CD4-positive, alpha-beta T cell (primary cell): ENCODE results near the gene IL17RA. TPM values are rescaled to one million over a fixed set of nuclear protein-coding genes. Genes with fewer than 3 reads are reported as not detected.

Experiments used
- ATAC-seq: fragments of 200-7000 bp; cut with Tn5 transposase; one replicate; pipeline ENCODE4 v1.10.0; 2022; ENCODE audit warnings: mild to moderate bottlenecking; ENCODE audit not compliant: poor library complexity
- CTCF ChIA-PET: fragments of 350-600 bp; sonication (Branson Sonifier 250); formaldehyde crosslinking; loops from one replicate; lab custom pipeline; 2021; ENCODE audit warnings: antibody characterized with exemption, inconsistent platforms; lab: Charles Lee
- POLR2A ChIA-PET: fragments of 350-600 bp; sonication (Branson Sonifier 250); formaldehyde crosslinking; loops from one replicate; lab custom pipeline; 2021; ENCODE audit warnings: antibody characterized with exemption, inconsistent platforms; lab: Charles Lee
- DNase-seq, 14 experiments: peaks; one replicate each; pipeline ENCODE4 v3.0.0-alpha.2; 2013 to 2020; ENCODE audit warnings: mixed read lengths in 2 of 14
- H3K27ac ChIP-seq, 2 donors: one replicate each; pipeline versions ENCODE4 v1.5.1 to v1.7.0; 2013; ENCODE audit warnings: low read length in 2 of 2, low read depth in 1 of 2, mild to moderate bottlenecking in 1 of 2
- H3K27me3 ChIP-seq, 2 experiments: 1 replicate in 1 of 2; 2 replicates in 1 of 2; pipeline versions ENCODE4 v1.6.1 to v1.7.0; 2013; ENCODE audit warnings: low read length in 2 of 2, control low read depth in 1 of 2, mild to moderate bottlenecking in 1 of 2, moderate library complexity in 1 of 2; ENCODE audit not compliant: insufficient read depth in 2 of 2, control insufficient read depth in 1 of 2
- H3K36me3 ChIP-seq: one replicate; pipeline ENCODE4 v1.6.1; 2013; ENCODE audit warnings: low read length, control low read depth; ENCODE audit not compliant: insufficient read depth
- H3K4me1 ChIP-seq: one replicate; pipeline ENCODE4 v1.6.1; 2013; ENCODE audit warnings: low read length, control low read depth; ENCODE audit not compliant: insufficient read depth
- H3K4me3 ChIP-seq: one replicate; pipeline ENCODE4 v1.5.1; 2013; ENCODE audit warnings: mild to moderate bottlenecking, low read length, moderate library complexity
- H3K9me3 ChIP-seq, 2 experiments: 1 replicate in 1 of 2; 2 replicates in 1 of 2; pipeline versions ENCODE4 v1.6.1 to v1.7.0; 2013; ENCODE audit warnings: low read length in 2 of 2, mild to moderate bottlenecking in 2 of 2, control low read depth in 1 of 2, moderate library complexity in 1 of 2; ENCODE audit not compliant: control insufficient read depth in 1 of 2, insufficient read depth in 1 of 2
- H3K27ac Mint-ChIP-seq: one replicate; pipeline ENCODE4 v1.8.0; 2020; ENCODE audit warnings: mixed read lengths
- H3K27me3 Mint-ChIP-seq: one replicate; pipeline ENCODE4 v1.8.0; 2021; ENCODE audit warnings: mixed read lengths
- H3K36me3 Mint-ChIP-seq: one replicate; pipeline ENCODE4 v1.8.0; 2021; ENCODE audit warnings: low read depth, mixed read lengths
- H3K4me1 Mint-ChIP-seq: one replicate; pipeline ENCODE4 v1.8.0; 2021; ENCODE audit warnings: low read depth, mixed read lengths
- H3K4me3 Mint-ChIP-seq: one replicate; pipeline ENCODE4 v1.8.0; 2020; ENCODE audit warnings: mild to moderate bottlenecking, mixed read lengths
- H3K9me3 Mint-ChIP-seq: one replicate; pipeline ENCODE4 v1.8.0; 2020; ENCODE audit warnings: mixed read lengths
- intact Hi-C, 2 experiments: fragments of 100-400 bp; cut with DNase I in 1 of 2; cut with micrococcal nuclease in 1 of 2; formaldehyde crosslinking; loops; one replicate each; pipeline versions ENCODE4 v1.15.1 to v1.9.0; 2023 to 2025; cut with DNase I, micrococcal nuclease
- total RNA-seq, 174 experiments: library from RNA in 2 of 174; stranded (reverse) in 2 of 174; gene quantifications; one replicate each; pipeline ENCODE4 v1.2.3 and lab custom pipeline; 2021 to 2026
- TF ChIP-seq, protein P1 (sequence below): fragments of 200-600 bp; IDR thresholded peaks from one replicate; pipeline ENCODE4 v1.8.0; 2022; ENCODE audit warnings: antibody characterized with exemption, mild to moderate bottlenecking

IL17RA gene
- total RNA-seq, 2 experiments from 2014 or later, result 23.2 to 24.3 TPM

DNA sequence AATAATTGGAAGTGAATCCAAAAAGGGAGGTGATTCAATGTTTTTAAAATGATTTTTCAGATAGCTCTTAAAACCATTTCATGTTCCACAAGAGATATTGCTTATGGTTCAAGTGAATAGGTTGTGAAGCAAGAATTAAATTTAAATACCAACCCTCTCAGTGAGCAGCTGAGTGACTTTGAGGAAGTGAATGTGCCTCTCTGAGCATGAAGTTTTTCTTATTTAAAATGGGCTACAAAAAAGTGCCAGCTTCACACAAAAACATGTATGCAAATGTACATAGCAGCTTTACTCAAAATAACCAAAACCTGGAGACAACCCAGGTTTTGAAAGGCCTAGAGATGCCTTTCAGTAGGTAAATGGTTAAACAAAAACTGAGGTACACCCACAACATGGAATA lies 41.3 kb upstream of the IL17RA start:
- no peaks in the 10 kb centered on the region for H3K36me3 Mint-ChIP-seq

DNA sequence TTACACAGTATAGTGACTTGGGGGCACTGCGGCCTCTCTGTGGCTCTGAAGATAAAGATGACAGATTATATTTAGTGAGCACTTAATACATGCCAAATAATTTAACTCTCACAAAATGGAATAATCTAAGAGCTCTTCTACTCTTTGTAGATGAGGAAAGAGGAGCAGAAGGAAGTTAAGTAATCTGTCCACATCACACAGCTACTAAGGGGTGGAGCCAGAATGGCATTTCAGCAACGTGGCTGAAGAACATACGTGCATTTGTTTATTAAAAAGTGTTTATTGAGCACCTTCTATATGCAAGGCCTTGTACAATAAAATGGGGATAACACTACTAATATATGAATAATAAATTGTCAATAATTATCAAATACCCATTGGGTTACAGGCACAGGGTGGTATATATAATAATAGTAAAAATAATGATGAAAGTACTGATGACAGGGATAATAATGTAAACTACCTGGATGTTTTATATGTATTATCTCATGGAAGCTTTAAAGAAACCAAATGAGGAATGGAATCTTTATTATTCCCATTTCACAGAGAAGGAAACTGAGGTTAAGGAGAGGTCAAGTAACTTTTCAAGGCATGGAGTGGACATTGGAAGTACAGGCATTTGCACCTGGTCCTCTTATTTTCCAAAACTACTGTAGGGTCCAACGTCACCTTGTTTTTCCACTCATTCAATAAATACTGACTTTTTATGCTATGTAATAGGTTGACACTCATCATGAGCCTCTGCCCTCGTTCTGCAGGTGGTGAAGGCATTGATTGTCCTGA lies 38.0 kb upstream of the IL17RA start:
- TF ChIP-seq, protein P1, sequence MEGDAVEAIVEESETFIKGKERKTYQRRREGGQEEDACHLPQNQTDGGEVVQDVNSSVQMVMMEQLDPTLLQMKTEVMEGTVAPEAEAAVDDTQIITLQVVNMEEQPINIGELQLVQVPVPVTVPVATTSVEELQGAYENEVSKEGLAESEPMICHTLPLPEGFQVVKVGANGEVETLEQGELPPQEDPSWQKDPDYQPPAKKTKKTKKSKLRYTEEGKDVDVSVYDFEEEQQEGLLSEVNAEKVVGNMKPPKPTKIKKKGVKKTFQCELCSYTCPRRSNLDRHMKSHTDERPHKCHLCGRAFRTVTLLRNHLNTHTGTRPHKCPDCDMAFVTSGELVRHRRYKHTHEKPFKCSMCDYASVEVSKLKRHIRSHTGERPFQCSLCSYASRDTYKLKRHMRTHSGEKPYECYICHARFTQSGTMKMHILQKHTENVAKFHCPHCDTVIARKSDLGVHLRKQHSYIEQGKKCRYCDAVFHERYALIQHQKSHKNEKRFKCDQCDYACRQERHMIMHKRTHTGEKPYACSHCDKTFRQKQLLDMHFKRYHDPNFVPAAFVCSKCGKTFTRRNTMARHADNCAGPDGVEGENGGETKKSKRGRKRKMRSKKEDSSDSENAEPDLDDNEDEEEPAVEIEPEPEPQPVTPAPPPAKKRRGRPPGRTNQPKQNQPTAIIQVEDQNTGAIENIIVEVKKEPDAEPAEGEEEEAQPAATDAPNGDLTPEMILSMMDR, result no peak
- no peak for DNase-seq

More for the DNA sequence above, 41.3 kb upstream of the IL17RA start:
- no peaks in the 10 kb centered on the region for H3K27me3 Mint-ChIP-seq
- ChIA-PET CTCF (no interaction called here), POLR2A (no interaction called here)
- Histone ChIP-seq H3K4me1 (no peaks in the 10 kb centered on the region), H3K27me3 (no peaks in the 10 kb centered on the region), H3K9me3 (no peaks in the 10 kb centered on the region), H3K4me3 (no peak overlapping the region), H3K36me3 (no peaks in the 10 kb centered on the region), H3K27ac (no peak overlapping the region)
- ATAC-seq (no peak), DNase-seq (no peak)
- intact Hi-C loops, result no loop called here
- TF ChIP-seq, protein P1, result no peak
- H3K4me3 Mint-ChIP-seq, result no peak overlapping the region
- no peak overlapping the region for H3K27ac Mint-ChIP-seq
- peaks cover 1% of the 10 kb centered on the region for H3K4me1 Mint-ChIP-seq
- no peaks in the 10 kb centered on the region for H3K9me3 Mint-ChIP-seq

DNA sequence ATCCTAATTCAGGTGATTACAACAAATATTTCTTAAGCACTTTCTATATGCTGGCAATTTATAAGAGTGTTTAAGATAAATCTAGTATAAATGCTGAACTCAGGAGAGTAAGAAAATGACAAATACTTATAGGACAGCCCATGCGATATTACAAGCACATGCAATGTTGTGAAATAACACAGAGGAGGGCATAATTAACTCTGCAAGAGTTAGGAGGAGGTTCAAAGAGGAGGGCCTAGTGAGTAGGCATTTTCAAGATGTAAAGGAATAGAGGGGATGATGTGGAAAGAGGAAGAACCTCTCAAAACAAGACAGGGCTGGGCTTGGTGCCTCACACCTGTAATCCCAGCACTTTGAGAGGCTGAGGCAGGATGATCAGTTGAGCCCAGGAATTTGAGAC lies 37.1 kb upstream of the IL17RA start:
- Histone ChIP-seq H3K4me3 (no peak overlapping the region), H3K9me3 (no peaks in the 10 kb centered on the region), H3K27ac (no peak overlapping the region), H3K4me1 (no peaks in the 10 kb centered on the region), H3K27me3 (no peaks in the 10 kb centered on the region), H3K36me3 (no peaks in the 10 kb centered on the region)
- ChIA-PET POLR2A (no interaction called here), CTCF (no interaction called here)
- intact Hi-C loops, result no loop called here
- no peak overlapping the region for H3K4me3 Mint-ChIP-seq
- H3K4me1 Mint-ChIP-seq, result no peaks in the 10 kb centered on the region
- TF ChIP-seq, protein P1, result no peak
- no peaks in the 10 kb centered on the region for H3K9me3 Mint-ChIP-seq
- no peaks in the 10 kb centered on the region for H3K36me3 Mint-ChIP-seq
- DNase-seq (no peak), ATAC-seq (no peak)
- no peaks in the 10 kb centered on the region for H3K27me3 Mint-ChIP-seq
- H3K27ac Mint-ChIP-seq, result no peak overlapping the region

More for the DNA sequence above, 38.0 kb upstream of the IL17RA start:
- no peaks in the 10 kb centered on the region for H3K36me3 Mint-ChIP-seq
- no peaks in the 10 kb centered on the region for H3K36me3 ChIP-seq
- no peak overlapping the region for H3K4me3 Mint-ChIP-seq
- no peak for ATAC-seq
- H3K9me3 ChIP-seq, result no peaks in the 10 kb centered on the region
- H3K27ac Mint-ChIP-seq, result no peak overlapping the region
- H3K9me3 Mint-ChIP-seq, result no peaks in the 10 kb centered on the region
- no peak overlapping the region for H3K27ac ChIP-seq
- no peaks in the 10 kb centered on the region for H3K4me1 ChIP-seq
- no peaks in the 10 kb centered on the region for H3K27me3 Mint-ChIP-seq
- no peaks in the 10 kb centered on the region for H3K27me3 ChIP-seq
- intact Hi-C loops, result no loop called here
- H3K4me3 ChIP-seq, result no peak overlapping the region
- ChIA-PET POLR2A (no interaction called here), CTCF (no interaction called here)
- no peaks in the 10 kb centered on the region for H3K4me1 Mint-ChIP-seq
